Measurements from ENCODE around the gene HSP90AB1.

GRCh38 chr6:44247338-44248302, 719 bp downstream of the HSP90AB1 start:
- TF ChIP-seq RXRA (IDR thresholded peaks at IDR 0.05; ENCODE audit: borderline replicate concordance, low read depth), result no peak
- TF ChIP-seq EP300 (IDR thresholded peaks at IDR 0.05; ENCODE audit: borderline replicate concordance in 1 of 2, low read depth in 1 of 2, low read length in 1 of 2), result peak in 1 of 2 experiments; percentile 96; a peak in 3 of 4 replicates

Measured in SK-N-SH (cell line).